Activated naive CD4-positive, alpha-beta T cell treated with anti-CD3 and anti-CD28 coated beads for 36 hours (primary cell): ENCODE data around the gene ARSJ. TPM values are rescaled to one million over a fixed set of nuclear protein-coding genes. Genes with fewer than 3 reads are reported as not detected.

Experiments used
- CTCF ChIA-PET: fragments of 350-600 bp; sonication (Branson Sonifier 250); formaldehyde crosslinking; loops from one replicate; lab custom pipeline; 2021; ENCODE audit warnings: antibody characterized with exemption; lab: Charles Lee
- DNase-seq: peaks from one replicate; pipeline ENCODE4 v3.0.0-alpha.2; 2020
- H3K27ac Mint-ChIP-seq: one replicate; pipeline ENCODE4 v1.8.0; 2021; ENCODE audit warnings: mild to moderate bottlenecking, mixed read lengths
- H3K27me3 Mint-ChIP-seq: one replicate; pipeline ENCODE4 v1.8.0; 2021; ENCODE audit warnings: low read depth, mixed read lengths
- H3K36me3 Mint-ChIP-seq: one replicate; pipeline ENCODE4 v1.8.0; 2021; ENCODE audit warnings: low read depth, mixed read lengths
- H3K4me1 Mint-ChIP-seq: one replicate; pipeline ENCODE4 v1.8.0; 2021; ENCODE audit warnings: low read depth, mixed read lengths
- H3K4me3 Mint-ChIP-seq: one replicate; pipeline ENCODE4 v1.8.0; 2021; ENCODE audit warnings: mild to moderate bottlenecking, moderate library complexity, mixed read lengths
- H3K9me3 Mint-ChIP-seq: one replicate; pipeline ENCODE4 v1.8.0; 2021; ENCODE audit warnings: mixed read lengths
- intact Hi-C: fragments of 100-400 bp; cut with micrococcal nuclease; formaldehyde crosslinking; loops from one replicate; pipeline ENCODE4 v1.15.1; 2023
- total RNA-seq, 2 experiments: library from RNA; stranded (reverse); gene quantifications; one replicate each; pipeline ENCODE4 v1.2.3, GENCODE V29; 2021

ARSJ gene
- total RNA-seq, 2 experiments from 2014 or later, result 0.05 to 0.10 TPM

GRCh38 chr4:113978561-113979147 lies 793 bp downstream of the ARSJ start:
- Mint-ChIP-seq H3K4me1 (peaks cover 11% of the 10 kb centered on the region), H3K4me3 (peak overlapping the region; percentile 71), H3K9me3 (peaks cover 5% of the 10 kb centered on the region), H3K36me3 (no peaks in the 10 kb centered on the region), H3K27me3 (peaks cover 35% of the 10 kb centered on the region), H3K27ac (no peak overlapping the region)
- no peak for DNase-seq
- CTCF ChIA-PET, result interaction anchor here (0.6 kb wide), 1 partner anchor 406 kb away, joined by 4 read pairs; no protein-coding TSS in a partner anchor
- intact Hi-C loops, result no loop called here

GRCh38 chr4:113978105-113978504 lies 1.3 kb downstream of the ARSJ start:
- H3K4me3 Mint-ChIP-seq, result no peak overlapping the region
- no peak overlapping the region for H3K27ac Mint-ChIP-seq
- CTCF ChIA-PET, result interaction anchor here (0.6 kb wide), 1 partner anchor 407 kb away, joined by 4 read pairs; no protein-coding TSS in a partner anchor
- H3K4me1 Mint-ChIP-seq, result peaks cover 11% of the 10 kb centered on the region
- H3K36me3 Mint-ChIP-seq, result no peaks in the 10 kb centered on the region
- intact Hi-C loops, result no loop called here
- peaks cover 35% of the 10 kb centered on the region for H3K27me3 Mint-ChIP-seq
- peaks cover 5% of the 10 kb centered on the region for H3K9me3 Mint-ChIP-seq
- no peak for DNase-seq

- no peaks in the 10 kb centered on the region for H3K36me3 Mint-ChIP-seq
- H3K4me3 Mint-ChIP-seq, result no peak overlapping the region
- intact Hi-C loops, result loop anchor here (2.0 kb wide), 1 partner anchor 15 kb away; no protein-coding TSS in a partner anchor
- H3K27ac Mint-ChIP-seq, result no peak overlapping the region
- DNase-seq, result no peak
- H3K27me3 Mint-ChIP-seq, result peaks cover 34% of the 10 kb centered on the region
- peaks cover 11% of the 10 kb centered on the region for H3K4me1 Mint-ChIP-seq
- peaks cover 5% of the 10 kb centered on the region for H3K9me3 Mint-ChIP-seq
- CTCF ChIA-PET, result no interaction called here
Measured at GRCh38 chr4:113977526-113977855, 2.0 kb downstream of the ARSJ start.

GRCh38 chr4:113976741-113977525 lies 2.5 kb downstream of the ARSJ start:
- CTCF ChIA-PET, result no interaction called here
- intact Hi-C loops, result loop anchor here (2.0 kb wide), 1 partner anchor 14 kb away; no protein-coding TSS in a partner anchor
- H3K27me3 Mint-ChIP-seq, result peaks cover 32% of the 10 kb centered on the region
- no peaks in the 10 kb centered on the region for H3K36me3 Mint-ChIP-seq
- H3K9me3 Mint-ChIP-seq, result peaks cover 5% of the 10 kb centered on the region
- DNase-seq, result no peak
- no peak overlapping the region for H3K27ac Mint-ChIP-seq
- H3K4me3 Mint-ChIP-seq, result no peak overlapping the region
- H3K4me1 Mint-ChIP-seq, result peaks cover 11% of the 10 kb centered on the region

- no peak for DNase-seq
- H3K4me3 Mint-ChIP-seq, result no peak overlapping the region
- H3K27ac Mint-ChIP-seq, result no peak overlapping the region
- intact Hi-C loops, result no loop called here
- peaks cover 11% of the 10 kb centered on the region for H3K4me1 Mint-ChIP-seq
- no peaks in the 10 kb centered on the region for H3K36me3 Mint-ChIP-seq
- peaks cover 5% of the 10 kb centered on the region for H3K9me3 Mint-ChIP-seq
- CTCF ChIA-PET, result no interaction called here
- H3K27me3 Mint-ChIP-seq, result peaks cover 22% of the 10 kb centered on the region
Measured at GRCh38 chr4:113975578-113975977, 3.9 kb downstream of the ARSJ start.

- no peak for DNase-seq
- CTCF ChIA-PET, result no interaction called here
- no peak overlapping the region for H3K4me3 Mint-ChIP-seq
- no peak overlapping the region for H3K27ac Mint-ChIP-seq
- peaks cover 11% of the 10 kb centered on the region for H3K27me3 Mint-ChIP-seq
- H3K36me3 Mint-ChIP-seq, result no peaks in the 10 kb centered on the region
- intact Hi-C loops, result no loop called here
- H3K9me3 Mint-ChIP-seq, result peaks cover 5% of the 10 kb centered on the region
- H3K4me1 Mint-ChIP-seq, result peaks cover 4% of the 10 kb centered on the region
Measured at GRCh38 chr4:113974467-113974866, 5.0 kb downstream of the ARSJ start.

GRCh38 chr4:113973345-113973744 lies 6.1 kb downstream of the ARSJ start:
- CTCF ChIA-PET, result no interaction called here
- H3K27ac Mint-ChIP-seq, result no peak overlapping the region
- no peak overlapping the region for H3K4me3 Mint-ChIP-seq
- intact Hi-C loops, result no loop called here
- H3K4me1 Mint-ChIP-seq, result no peaks in the 10 kb centered on the region
- H3K36me3 Mint-ChIP-seq, result no peaks in the 10 kb centered on the region
- peaks cover 5% of the 10 kb centered on the region for H3K9me3 Mint-ChIP-seq
- no peak for DNase-seq
- peaks cover under 1% of the 10 kb centered on the region for H3K27me3 Mint-ChIP-seq

- H3K27ac Mint-ChIP-seq, result no peak overlapping the region
- no peaks in the 10 kb centered on the region for H3K27me3 Mint-ChIP-seq
- H3K9me3 Mint-ChIP-seq, result peaks cover 5% of the 10 kb centered on the region
- H3K36me3 Mint-ChIP-seq, result no peaks in the 10 kb centered on the region
- no peaks in the 10 kb centered on the region for H3K4me1 Mint-ChIP-seq
- DNase-seq, result no peak
- intact Hi-C loops, result no loop called here
- CTCF ChIA-PET, result no interaction called here
- H3K4me3 Mint-ChIP-seq, result no peak overlapping the region
Measured at GRCh38 chr4:113972781-113973180, 6.7 kb downstream of the ARSJ start.

GRCh38 chr4:113971706-113972360 lies 7.6 kb downstream of the ARSJ start:
- Mint-ChIP-seq H3K4me3 (no peak overlapping the region), H3K27ac (no peak overlapping the region), H3K9me3 (peaks cover 5% of the 10 kb centered on the region)

GRCh38 chr4:113969709-113970334 lies 9.6 kb downstream of the ARSJ start:
- CTCF ChIA-PET, result no interaction called here
- no peaks in the 10 kb centered on the region for H3K4me1 Mint-ChIP-seq
- no peak overlapping the region for H3K27ac Mint-ChIP-seq

More at GRCh38 chr4:113971706-113972360, 7.6 kb downstream of the ARSJ start:
- CTCF ChIA-PET, result no interaction called here
- intact Hi-C loops, result no loop called here
- no peaks in the 10 kb centered on the region for H3K36me3 Mint-ChIP-seq
- DNase-seq, result no peak
- no peaks in the 10 kb centered on the region for H3K27me3 Mint-ChIP-seq
- no peaks in the 10 kb centered on the region for H3K4me1 Mint-ChIP-seq

GRCh38 chr4:113968473-113968872 lies 11.0 kb downstream of the ARSJ start:
- no peaks in the 10 kb centered on the region for H3K4me1 Mint-ChIP-seq
- H3K27ac Mint-ChIP-seq, result no peak overlapping the region
- CTCF ChIA-PET, result no interaction called here
- no peak for DNase-seq
- no peak overlapping the region for H3K4me3 Mint-ChIP-seq
- intact Hi-C loops, result no loop called here
- peaks cover 2% of the 10 kb centered on the region for H3K27me3 Mint-ChIP-seq
- H3K36me3 Mint-ChIP-seq, result no peaks in the 10 kb centered on the region
- peaks cover under 1% of the 10 kb centered on the region for H3K9me3 Mint-ChIP-seq

More at GRCh38 chr4:113969709-113970334, 9.6 kb downstream of the ARSJ start:
- peaks cover 5% of the 10 kb centered on the region for H3K9me3 Mint-ChIP-seq
- no peak overlapping the region for H3K4me3 Mint-ChIP-seq
- no peak for DNase-seq
- no peaks in the 10 kb centered on the region for H3K27me3 Mint-ChIP-seq
- intact Hi-C loops, result no loop called here
- no peaks in the 10 kb centered on the region for H3K36me3 Mint-ChIP-seq

GRCh38 chr4:113967687-113968086 lies 11.8 kb downstream of the ARSJ start:
- Mint-ChIP-seq H3K4me3 (no peak overlapping the region), H3K9me3 (peaks cover 9% of the 10 kb centered on the region)
- CTCF ChIA-PET, result interaction anchor here (1.0 kb wide), 1 partner anchor 24 kb away, joined by 3 read pairs; no protein-coding TSS in a partner anchor

More at GRCh38 chr4:113967687-113968086, 11.8 kb downstream of the ARSJ start:
- no peak for DNase-seq
- intact Hi-C loops, result no loop called here
- no peak overlapping the region for H3K27ac Mint-ChIP-seq
- peaks cover 1% of the 10 kb centered on the region for H3K36me3 Mint-ChIP-seq
- H3K27me3 Mint-ChIP-seq, result peaks cover 2% of the 10 kb centered on the region
- H3K4me1 Mint-ChIP-seq, result no peaks in the 10 kb centered on the region
